Heart right ventricle (tissue), 16 donors: Measurements from ENCODE around the gene ZNF836. TPM values are rescaled to one million over a fixed set of nuclear protein-coding genes. Genes with fewer than 3 reads are reported as not detected.

Experiments used
- ATAC-seq, 8 donors: fragments of 200-7000 bp; cut with Tn5 transposase; one replicate each; pipeline ENCODE4 v1.9.1; 2020; ENCODE audit warnings: mild to moderate bottlenecking in 8 of 8, moderate library complexity in 8 of 8, moderate number of reproducible peaks in 1 of 8
- DNase-seq, 2 donors: peaks; one replicate each; pipeline ENCODE4 v3.0.0-alpha.2; 2020
- H3K27ac ChIP-seq, 10 donors: fragments of 200-600 bp; sonication (generic) in 2 of 10; one replicate each; pipeline versions ENCODE4 v1.5.0 to v1.8.0; 2020 to 2022; ENCODE audit warnings: mild to moderate bottlenecking in 3 of 10
- H3K27me3 ChIP-seq, 7 donors: fragments of 200-600 bp; one replicate each; pipeline ENCODE4 v1.8.0; 2021 to 2022; ENCODE audit warnings: mild to moderate bottlenecking in 2 of 7
- H3K36me3 ChIP-seq, 9 donors: fragments of 200-600 bp; sonication (generic) in 1 of 9; one replicate each; pipeline versions ENCODE4 v1.5.0 to v1.8.0; 2020 to 2022; ENCODE audit warnings: mild to moderate bottlenecking in 2 of 9
- H3K4me1 ChIP-seq, 9 donors: fragments of 200-600 bp; sonication (generic) in 1 of 9; one replicate each; pipeline versions ENCODE4 v1.5.0 to v1.8.0; 2020 to 2022; ENCODE audit warnings: mild to moderate bottlenecking in 4 of 9
- H3K4me3 ChIP-seq, 10 donors: fragments of 200-600 bp; sonication (generic) in 2 of 10; one replicate each; pipeline versions ENCODE4 v1.5.0 to v1.8.0; 2020 to 2022; ENCODE audit warnings: mild to moderate bottlenecking in 7 of 10, moderate library complexity in 2 of 10
- H3K9me3 ChIP-seq, 11 donors: fragments of 200-600 bp in 10 of 11; sonication (generic) in 2 of 11; one replicate each; pipeline versions ENCODE4 v1.5.0 to v1.8.0; 2013 to 2022; ENCODE audit warnings: mild to moderate bottlenecking in 2 of 11, control low read depth in 1 of 11, moderate library complexity in 1 of 11
- CTCF ChIP-seq, 9 donors: fragments of 200-600 bp; sonication (generic) in 2 of 9; IDR thresholded peaks; one replicate each; pipeline versions ENCODE4 v1.5.0 to v1.8.0; 2021 to 2022; ENCODE audit warnings: antibody characterized with exemption in 9 of 9, mild to moderate bottlenecking in 5 of 9, moderate library complexity in 1 of 9
- WGBS, 2 donors: extraction: QIAGEN DNeasy Blood & Tissue Kit; methylation state at CpG; one replicate each; pipeline ENCODE4 v1.1.7; 2013; ENCODE audit warnings: inconsistent platforms in 1 of 2; 5-methylcytosine and 5-hydroxymethylcytosine counted together
- intact Hi-C, 10 donors: fragments of 100-400 bp; cut with DNase I; formaldehyde crosslinking; loops; one replicate each; pipeline versions ENCODE4 v1.11.1 to v1.14.2; 2022
- polyA plus RNA-seq, 2 donors: library from polyadenylated mRNA; stranded (reverse); fragments of 200-250 nt; gene quantifications; one replicate each; pipeline ENCODE4 v1.2.3, GENCODE V29; 2013
- total RNA-seq, 10 donors: library from RNA; stranded (reverse); fragmentation: NEBNext Ultra II Directional in 3 of 10; extraction: Animal tissue kit (Norgen Biotek cat#: 25700) in 3 of 10; gene quantifications; one replicate each; pipeline versions ENCODE4 v1.2.1 to v1.2.4, GENCODE V29; 2021 to 2023
- donor health status: Arrhythmogenic right ventricular cardiomyopathy.
- donor health status: ischemic (EF 13 %, LVEDD 7.1; RV severe dilation, severe dysfunction).
- donor health status: healthy with polysubstance abuse.
- donor health status: DM: no; HTN: yes; CAD: no.
- donor health status: DM: no; HTN: no; CAD: no.
- donor health status: ischemic (EF 25% LVEDD 6.9; RV normal size, moderate dysfunction).
- donor health status: ischemic (EF 25% LVEDD 5.7; RV mildly dilated, moderate dysfunction).
- donor health status: healthy.
- donor health status: DM: yes; HTN: yes; CAD: no.
- donor health status: Ischemic cardiomyopathy.
- donor health status: ischemic (EF 35%, LVEDD 5.7; RV mildly dilated, moderate dysfunction).
- donor health status: nonischemic (EF 11% LVEDD 7.7; RV severe dilation, severe dysfunction).
- donor health status: DM: yes; HTN: yes; CAD: no.
- donor health status: PGD.
- donor health status: ischemic (EF 29% LVEDD 5.4; RV normal size, mild dysfunction).
- donor health status: nonischemic (EF 23%, LVEDD 6.1; RV moderate dilation, normal function).

ZNF836 gene
- total and polyA plus RNA-seq, 12 donors = 2.3 to 10.6 (median 6.8) TPM

DNA sequence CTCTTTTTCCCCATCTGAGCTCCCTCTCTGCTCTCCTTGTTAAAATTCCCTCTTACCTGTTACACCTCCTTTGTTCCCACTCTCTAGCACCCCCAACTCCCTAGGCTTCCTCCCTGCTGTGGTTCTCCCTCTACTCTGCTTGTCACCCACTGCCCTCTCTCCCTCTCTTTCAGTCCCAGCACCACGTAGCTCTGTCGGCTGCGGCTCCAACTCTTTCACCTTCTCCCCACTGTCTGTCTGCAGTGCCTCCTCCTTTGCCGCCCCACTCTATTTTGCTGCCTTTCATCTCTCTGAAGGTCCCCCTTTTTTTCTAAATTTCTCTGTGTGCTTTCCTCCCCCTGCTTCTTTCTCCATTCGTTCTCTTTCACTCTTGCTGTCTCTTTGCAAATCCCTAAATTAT lies 1.1 kb downstream of the ZNF836 start:
- Histone ChIP-seq H3K9me3 (no peaks in the 10 kb centered on the region), H3K4me1 (peaks cover 0 to 28% (median 14%) of the 10 kb centered on the region in 9 donors), H3K27me3 (no peaks in the 10 kb centered on the region), H3K27ac (peak overlapping the region in 9 of 10 donors; percentile 43 to 90 (median 85)), H3K36me3 (peaks cover 0 to 42% (median 24%) of the 10 kb centered on the region in 9 donors), H3K4me3 (peak overlapping the region; percentile 74 to 95 (median 80))
- intact Hi-C loops = loop anchor here in 2 of 10 donors (2.0 to 5.0 kb wide), 2 partner anchors 32 to 33 kb away; partner anchors contain the start of gene ZNF616 (in 2 of the 2)
- DNase-seq (no peak), ATAC-seq (peak in 5 of 8 donors; percentile 18 to 57 (median 41))
- no peak for TF ChIP-seq CTCF (IDR thresholded peaks at IDR 0.05)
- 4 to 8% methylated on average over 5 of the region's 5 CpGs for WGBS, 2 donors

GRCh38 chr19:52155596-52156359 lies 15.6 kb downstream of the ZNF836 start:
- H3K27ac ChIP-seq = no peak overlapping the region
- ATAC-seq (no peak), DNase-seq (no peak)
- TF ChIP-seq CTCF (IDR thresholded peaks at IDR 0.05) = no peak
- H3K27me3 ChIP-seq = no peaks in the 10 kb centered on the region
- peaks cover 0 to 75% (median 50%) of the 10 kb centered on the region in 9 donors for H3K36me3 ChIP-seq
- H3K4me1 ChIP-seq = no peaks in the 10 kb centered on the region
- intact Hi-C loops = no loop called here
- 98% methylated on average over 15 of the region's 15 CpGs for WGBS, 2 donors
- H3K9me3 ChIP-seq = peaks cover 0 to 100% (median 36%) of the 10 kb centered on the region in 11 donors
- no peak overlapping the region for H3K4me3 ChIP-seq

GRCh38 chr19:52148256-52148655 lies 23.2 kb downstream of the ZNF836 start:
- intact Hi-C loops = no loop called here
- peak in 1 of 2 donors; percentile 26 for DNase-seq
- Histone ChIP-seq H3K27me3 (no peaks in the 10 kb centered on the region), H3K9me3 (peaks cover 0 to 99% (median 0%) of the 10 kb centered on the region in 11 donors), H3K4me3 (no peak overlapping the region), H3K36me3 (peaks cover 0 to 4% (median 0%) of the 10 kb centered on the region in 9 donors), H3K4me1 (peaks cover 0 to 9% (median 0%) of the 10 kb centered on the region in 9 donors), H3K27ac (no peak overlapping the region)
- peak in 1 of 8 donors; percentile 39 for ATAC-seq
- TF ChIP-seq CTCF (IDR thresholded peaks at IDR 0.05) = no peak

DNA sequence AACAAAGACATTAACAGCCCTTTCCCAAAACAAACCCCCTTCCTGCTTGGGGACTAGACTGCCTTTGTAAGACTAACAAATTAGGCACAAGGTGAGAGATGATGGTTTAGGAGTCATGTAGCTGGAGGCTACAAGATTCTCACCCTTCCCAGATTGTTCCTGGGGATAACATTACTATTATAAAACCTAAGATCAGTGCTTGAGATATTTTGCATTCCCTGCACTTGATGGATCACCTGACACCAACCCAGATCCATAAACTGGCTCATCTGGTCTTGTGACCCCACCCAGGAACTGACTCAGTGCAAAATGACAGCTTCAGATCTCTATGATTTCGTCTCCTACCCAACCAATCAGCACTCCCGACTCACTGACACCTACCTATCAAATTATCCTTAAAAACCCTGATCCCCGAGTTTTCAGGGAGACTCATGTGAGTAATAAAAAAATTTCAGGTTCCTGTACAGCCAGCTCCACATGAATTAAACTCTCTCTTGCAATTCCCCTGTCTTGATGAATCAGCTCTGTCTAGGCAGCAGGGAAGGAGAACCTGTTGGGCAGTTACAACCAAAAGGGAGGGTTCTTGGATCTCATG lies 29.3 kb downstream of the ZNF836 start:
- no peak for TF ChIP-seq CTCF (IDR thresholded peaks at IDR 0.05)
- WGBS, 2 donors = 85 to 88% methylated on average over 3 of the region's 3 CpGs
- intact Hi-C loops = loop anchor here in 3 of 10 donors (5.0 kb wide), 2 partner anchors 45 to 50 kb away; partner anchors contain the start of gene PPP2R1A (in 1 of the 3)

More for the DNA sequence above, 29.3 kb downstream of the ZNF836 start:
- no peaks in the 10 kb centered on the region for H3K36me3 ChIP-seq
- no peak overlapping the region for H3K4me3 ChIP-seq
- no peaks in the 10 kb centered on the region for H3K27me3 ChIP-seq
- DNase-seq (no peak), ATAC-seq (no peak)
- H3K9me3 ChIP-seq = peaks cover 0 to 49% (median 0%) of the 10 kb centered on the region in 11 donors
- H3K4me1 ChIP-seq = peaks cover 2 to 24% (median 18%) of the 10 kb centered on the region in 9 donors
- no peak overlapping the region for H3K27ac ChIP-seq
